GM21390 (cell line): Measurements from ENCODE around the gene HPS4.
"Not testable (repeated sequence)": the region's sequence is repeated elsewhere in the genome, so short reads cannot be mapped to it uniquely, and the experiment has no call there.

Experiments
- ATAC-seq: cut with Tn5 transposase; IDR thresholded peaks from one replicate; pipeline ENCODE4 v1.9.1; 2021; ENCODE audit not compliant: unreplicated experiment

HPS4 gene

GRCh38 chr22:26416670-26417276, 66.8 kb downstream of the HPS4 start:
- ATAC-seq: no peak

GRCh38 chr22:26416256-26416655, 67.3 kb downstream of the HPS4 start:
- no peak for ATAC-seq

DNA sequence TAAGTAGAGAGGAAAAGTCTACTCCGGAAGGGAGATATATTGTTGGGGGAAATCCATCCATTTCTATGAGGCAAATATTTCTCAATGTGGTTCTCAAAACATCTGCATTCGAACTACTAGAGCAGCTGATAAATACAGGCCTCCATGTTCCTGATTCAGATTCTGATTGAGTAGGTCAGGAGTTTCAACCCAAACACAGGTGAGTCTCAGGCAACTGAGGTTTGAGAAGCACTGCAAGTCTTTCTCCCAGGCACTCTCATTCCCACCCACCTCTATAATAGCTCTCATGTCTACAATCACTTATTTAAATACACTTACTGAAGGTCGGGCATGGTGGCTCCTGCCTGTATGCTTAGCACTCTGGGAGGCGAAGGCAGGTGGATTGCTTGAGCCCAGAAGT, 69.2 kb downstream of the HPS4 start:
- no peak for ATAC-seq

DNA sequence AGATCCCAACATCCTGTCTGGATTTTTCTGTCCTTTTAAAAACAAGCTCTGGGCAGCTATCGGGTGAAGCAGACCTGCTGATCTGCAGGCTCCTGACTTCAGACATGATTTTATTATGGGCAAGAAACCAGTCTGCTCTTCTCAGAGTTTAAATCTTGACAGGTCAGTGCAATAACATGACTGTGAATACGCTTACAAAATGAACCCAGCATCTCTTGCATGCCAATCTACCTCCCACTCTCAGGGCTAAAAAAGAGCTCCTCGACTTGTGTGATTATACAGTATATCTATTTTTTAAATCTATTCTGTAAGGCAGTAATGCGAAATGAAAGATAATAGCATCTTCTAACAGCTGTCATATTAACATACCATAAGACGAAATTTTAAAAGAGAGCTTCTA, 73.2 kb downstream of the HPS4 start:
- no peak for ATAC-seq

DNA sequence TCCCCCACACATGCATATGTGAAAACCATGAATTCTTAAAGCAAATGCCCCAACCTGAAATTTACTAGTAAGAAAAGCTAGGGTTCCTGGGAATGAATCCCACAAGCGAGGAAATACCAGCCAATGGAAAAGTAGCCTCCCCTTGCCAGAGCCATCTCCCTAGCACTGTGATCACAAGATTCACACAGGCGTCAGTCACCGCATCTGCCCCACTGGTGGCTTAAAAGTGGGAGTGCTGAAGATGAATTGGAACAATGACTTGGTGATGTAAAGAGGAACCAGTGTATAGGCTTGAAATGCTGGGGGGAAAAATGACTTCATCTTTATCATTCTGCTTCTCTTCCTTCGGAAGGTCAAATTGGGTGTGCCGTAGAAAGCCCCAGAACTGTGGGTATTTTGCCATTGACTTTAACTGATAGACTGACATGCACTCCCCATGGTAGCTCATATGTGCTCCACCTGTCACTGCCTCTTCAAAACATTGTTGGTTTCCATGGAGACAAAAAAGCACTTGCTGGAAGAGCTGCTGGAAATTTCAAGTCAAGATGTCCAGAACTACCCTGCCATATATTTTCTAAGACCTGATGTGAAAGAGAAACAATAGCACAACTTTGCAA, 73.8 kb downstream of the HPS4 start:
- ATAC-seq: no peak

- ATAC-seq: not testable (repeated sequence)
These were observed 74.9 kb downstream of the HPS4 start for GRCh38 chr22:26408562-26409220.

- no peak for ATAC-seq
These were observed 77.5 kb downstream of the HPS4 start for GRCh38 chr22:26406118-26406517.

- no peak for ATAC-seq
These were observed 78.6 kb downstream of the HPS4 start for GRCh38 chr22:26404851-26405421.

DNA sequence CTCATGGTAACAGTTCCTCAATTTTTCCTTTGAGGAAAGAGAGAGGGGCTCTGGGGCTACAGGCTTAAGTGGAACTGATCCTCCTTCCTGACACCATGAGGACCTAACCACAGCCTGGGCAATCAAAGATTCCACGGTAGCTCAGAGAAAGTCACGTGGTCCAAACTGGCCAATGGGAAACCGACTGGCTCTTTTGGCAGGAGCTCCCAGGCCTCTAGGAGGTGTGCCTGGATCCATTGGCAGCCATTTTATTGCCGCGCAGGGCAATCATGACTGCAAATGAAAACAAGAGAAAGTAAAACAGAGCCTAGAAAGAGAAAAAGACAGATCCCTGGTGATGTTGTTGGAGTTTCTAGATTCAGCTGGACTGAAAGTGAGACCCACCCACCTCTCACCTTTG, 81.9 kb downstream of the HPS4 start:
- no peak for ATAC-seq
